HepG2 (cell line): ENCODE results near the gene PLPPR2. TPM values are rescaled to one million over a fixed set of nuclear protein-coding genes. Genes with fewer than 3 reads are reported as not detected.
A peak's percentile ranks its signal among the peaks of the same experiment; 100 is the strongest.

Source experiments
- ATAC-seq: fragments of 200-7000 bp; cut with Tn5 transposase; 3 replicates; pipeline ENCODE4 v1.9.1; 2020; ENCODE audit warnings: mild to moderate bottlenecking, moderate library complexity
- BruUV-seq: library from RNA; stranded (reverse); fragments of 400-500 nt; replicated peaks from 2 replicates; lab custom pipeline; 2021; lab: Mats Ljungman, UMichigan
- CTCF ChIA-PET: fragments of 300-600 bp; formaldehyde crosslinking; extraction: SDS; loops from one replicate; lab custom pipeline; 2021; ENCODE audit warnings: low total read pairs, inconsistent platforms, low intra/inter-chr PET ratio; lab: Yijun Ruan, JAX
- POLR2A ChIA-PET: fragments of 350-600 bp; sonication (Branson Sonifier 250); formaldehyde crosslinking; loops from one replicate; lab custom pipeline; 2020; ENCODE audit warnings: antibody characterized with exemption, inconsistent platforms; lab: Yijun Ruan, JAX
- DNase-seq: peaks from one replicate; pipeline ENCODE4 v3.0.0-alpha.2; 2015; ENCODE audit warnings: low spot score
- FAIRE-seq: peaks from 3 replicates; lab custom pipeline; 2011; peaks lifted over from hg19 to GRCh38; lab: Jason Lieb, UNC
- H2AFZ ChIP-seq: one replicate; pipeline ENCODE4 v1.6.1; 2011; ENCODE audit warnings: low read length, inconsistent platforms
- H3K27ac ChIP-seq: fragments of 300-600 bp; 3 replicates; pipeline ENCODE4 v1.8.0; 2011; ENCODE audit warnings: mixed run types, mild to moderate bottlenecking, mixed read lengths, low read length, inconsistent platforms; ENCODE audit not compliant: insufficient read depth; ENCODE audit errors: extremely low read length
- H3K27me3 ChIP-seq, 2 experiments: fragments of 200-600 bp in 1 of 2; 2 replicates in 1 of 2; 3 replicates in 1 of 2; pipeline versions ENCODE4 v1.6.0 to v1.8.0; 2011; ENCODE audit warnings: low read length in 2 of 2, mild to moderate bottlenecking in 2 of 2, moderate library complexity in 2 of 2, inconsistent platforms in 1 of 2; ENCODE audit not compliant: insufficient read depth in 2 of 2, control insufficient read depth in 1 of 2
- H3K36me3 ChIP-seq, 2 experiments: fragments of 200-600 bp in 1 of 2; replicated peaks in 1 of 2; 2 replicates in 1 of 2; 3 replicates in 1 of 2; pipeline versions ENCODE4 v1.5.1 to v1.8.0; 2011; ENCODE audit warnings: low read length in 2 of 2, inconsistent platforms in 1 of 2; ENCODE audit not compliant: insufficient read depth in 2 of 2, control insufficient read depth in 1 of 2
- H3K4me1 ChIP-seq: 2 replicates; pipeline ENCODE4 v1.5.1; 2012; ENCODE audit warnings: low read length, inconsistent platforms; ENCODE audit not compliant: insufficient read depth
- H3K4me2 ChIP-seq: 2 replicates; pipeline ENCODE4 v1.6.0; 2011; ENCODE audit warnings: low read depth, low read length, inconsistent platforms
- H3K4me3 ChIP-seq, 3 experiments: fragments of 200-600 bp in 1 of 3; sonication (generic), shearing (Covaris generic) in 1 of 3; replicated peaks in 1 of 3; 2 replicates each; pipeline ENCODE4 v1.5.1; 2011 to 2016; ENCODE audit warnings: low read length in 3 of 3, inconsistent platforms in 2 of 3, low read depth in 2 of 3, mild to moderate bottlenecking in 2 of 3, control low read depth in 1 of 3, mixed read lengths in 1 of 3; ENCODE audit not compliant: insufficient read depth in 1 of 3
- H3K79me2 ChIP-seq: one replicate; pipeline ENCODE4 v1.6.1; 2011; ENCODE audit warnings: low read length, inconsistent platforms; ENCODE audit not compliant: insufficient read depth
- H3K9ac ChIP-seq: 2 replicates; pipeline ENCODE4 v1.6.0; 2011; ENCODE audit warnings: mild to moderate bottlenecking, low read depth, low read length, inconsistent platforms; ENCODE audit not compliant: insufficient read depth
- H3K9me3 ChIP-seq: 2 replicates; pipeline ENCODE4 v1.5.1; 2012; ENCODE audit warnings: mild to moderate bottlenecking, low read length
- H4K20me1 ChIP-seq: 2 replicates; pipeline ENCODE4 v1.6.0; 2011; ENCODE audit warnings: inconsistent platforms, mild to moderate bottlenecking, low read length, moderate library complexity; ENCODE audit not compliant: insufficient read depth
- PAX8 ChIP-seq: sonication (generic); formaldehyde crosslinking; IDR thresholded peaks from 2 replicates; pipeline ENCODE4 v1.8.0; 2022; ENCODE audit warnings: mild to moderate bottlenecking, missing genetic modification reagents, borderline replicate concordance
- ZNF12 ChIP-seq: sonication (generic); formaldehyde crosslinking; IDR thresholded peaks from 2 replicates; pipeline ENCODE4 v1.5.0; 2020; ENCODE audit warnings: missing genetic modification reagents
- WGBS: methylation state at CpG from one replicate; pipeline ENCODE4 v1.1.6; 2017; ENCODE audit warnings: low lambda C conversion rate; 5-methylcytosine and 5-hydroxymethylcytosine counted together
- in situ Hi-C: cut with HindIII; loops from 2 replicates; pipeline ENCODE4 v1.10.0; 2017; ENCODE audit warnings: low pct_unique_long_range_greater_than_20kb; ENCODE audit not compliant: extremely low pct_ligation_motif_present
- intact Hi-C: fragments of 100-400 bp; cut with micrococcal nuclease; formaldehyde crosslinking; loops from one replicate; pipeline ENCODE4 v1.10.0; 2022; ENCODE audit not compliant: unreplicated experiment
- polyA plus RNA-seq, 8 experiments: library from polyadenylated mRNA; depleted of rRNA in 3 of 8; stranded (reverse) in 7 of 8; unstranded in 1 of 8; fragments of >200 nt; fragmentation: Illumina TruSeq in 4 of 8; extraction: Trizol in 4 of 8; gene quantifications; 2 replicates each; pipeline versions ENCODE4 v1.2.1 to v1.2.3, GENCODE V29; 2011 to 2016; ENCODE audit warnings: low read depth in 4 of 8, missing spikeins in 1 of 8, mixed read lengths in 1 of 8; ENCODE audit not compliant: insufficient read depth in 1 of 8
- total RNA-seq, 5 experiments: library from RNA; depleted of rRNA; stranded (reverse); fragments of >200 nt; fragmentation: Illumina TruSeq; extraction: Trizol; gene quantifications; 2 replicates each; pipeline ENCODE4 v1.2.3, GENCODE V29; 2016; ENCODE audit warnings: low read depth in 1 of 5
- TF ChIP-seq, protein P1 (sequence below): IDR thresholded peaks from 2 replicates; pipeline ENCODE4 v1.6.1; 2016; ENCODE audit warnings: mild to moderate bottlenecking, missing biosample characterization, missing genetic modification reagents
- TF ChIP-seq, protein P2 (sequence below): sonication (generic); formaldehyde crosslinking; conservative IDR thresholded peaks from 2 replicates; pipeline ENCODE4 v1.8.0; 2022; ENCODE audit warnings: low read depth, missing genetic modification reagents
- TF ChIP-seq, protein P3 (sequence below): IDR thresholded peaks from 2 replicates; pipeline ENCODE4 v1.6.1; 2012; ENCODE audit warnings: inconsistent platforms
- TF ChIP-seq, protein P4 (sequence below), 2 experiments: IDR thresholded peaks; 2 replicates each; pipeline ENCODE4 v1.6.1; 2011 to 2012; ENCODE audit warnings: low read length in 2 of 2, borderline replicate concordance in 1 of 2, low read depth in 1 of 2, mild to moderate bottlenecking in 1 of 2, moderate library complexity in 1 of 2
- TF ChIP-seq, protein P5 (sequence below): sonication (generic); formaldehyde crosslinking; IDR thresholded peaks from 2 replicates; pipeline ENCODE4 v1.4.0; 2020; ENCODE audit warnings: missing genetic modification reagents, borderline replicate concordance

Gene PLPPR2
- total and polyA plus RNA-seq, 2 of the 13 experiments (the other 11 are each of a cell fraction or from before 2014, with no cell fraction given): 1.5 to 2.1 TPM

DNA sequence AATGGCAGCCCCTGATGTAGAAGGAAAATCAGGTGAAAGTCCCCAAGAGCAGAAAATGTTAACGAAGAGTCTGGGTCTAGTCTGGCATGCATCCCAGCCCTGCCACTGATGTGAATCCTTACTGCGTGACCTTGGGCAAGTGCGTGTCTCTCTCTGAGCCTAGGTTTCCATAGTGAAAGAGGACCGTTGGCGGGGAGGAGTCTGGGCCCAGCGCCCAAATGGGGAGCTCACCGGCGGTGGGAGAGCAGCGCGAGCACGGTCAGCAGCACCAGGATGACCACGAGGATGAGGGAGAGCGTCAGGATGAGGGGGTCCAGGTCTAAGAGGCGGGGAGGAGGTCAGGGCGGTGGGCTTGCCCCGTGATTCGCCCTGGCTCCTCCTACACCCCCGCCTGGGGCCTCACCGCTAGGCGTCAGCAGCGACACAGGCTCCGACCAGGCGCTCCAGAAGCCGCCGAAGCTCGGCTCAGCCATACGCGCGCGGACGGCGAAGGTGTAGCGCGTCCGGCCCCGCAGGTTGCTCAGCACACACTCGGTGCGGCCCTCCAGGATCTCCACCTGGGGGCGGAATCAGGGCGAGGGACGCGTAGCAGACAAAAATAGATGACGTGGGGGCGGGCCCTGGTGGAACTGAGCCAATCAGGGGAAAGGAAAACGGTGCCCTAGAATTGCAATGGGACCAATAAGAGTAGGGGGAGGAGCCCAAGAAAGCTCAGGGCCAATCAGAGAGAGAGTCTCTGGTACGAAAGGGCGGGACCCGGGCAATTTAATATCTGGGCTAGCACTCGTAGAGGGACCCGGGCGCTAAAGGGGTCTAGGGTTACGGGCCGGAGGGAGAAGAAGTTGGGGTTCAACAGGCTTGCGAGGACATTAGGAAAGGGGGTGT lies 25.7 kb downstream of the PLPPR2 start (continued):
- TF ChIP-seq, protein P1, sequence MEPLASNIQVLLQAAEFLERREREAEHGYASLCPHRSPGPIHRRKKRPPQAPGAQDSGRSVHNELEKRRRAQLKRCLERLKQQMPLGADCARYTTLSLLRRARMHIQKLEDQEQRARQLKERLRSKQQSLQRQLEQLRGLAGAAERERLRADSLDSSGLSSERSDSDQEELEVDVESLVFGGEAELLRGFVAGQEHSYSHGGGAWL (CRISPR knock-in tag): peak; percentile 73; the same call in 1 of the 2 replicates
- 0 out of 2 replicates have a peak, but pooled peaks have one; percentile 47 for TF ChIP-seq ZNF12
- TF ChIP-seq, protein P2, sequence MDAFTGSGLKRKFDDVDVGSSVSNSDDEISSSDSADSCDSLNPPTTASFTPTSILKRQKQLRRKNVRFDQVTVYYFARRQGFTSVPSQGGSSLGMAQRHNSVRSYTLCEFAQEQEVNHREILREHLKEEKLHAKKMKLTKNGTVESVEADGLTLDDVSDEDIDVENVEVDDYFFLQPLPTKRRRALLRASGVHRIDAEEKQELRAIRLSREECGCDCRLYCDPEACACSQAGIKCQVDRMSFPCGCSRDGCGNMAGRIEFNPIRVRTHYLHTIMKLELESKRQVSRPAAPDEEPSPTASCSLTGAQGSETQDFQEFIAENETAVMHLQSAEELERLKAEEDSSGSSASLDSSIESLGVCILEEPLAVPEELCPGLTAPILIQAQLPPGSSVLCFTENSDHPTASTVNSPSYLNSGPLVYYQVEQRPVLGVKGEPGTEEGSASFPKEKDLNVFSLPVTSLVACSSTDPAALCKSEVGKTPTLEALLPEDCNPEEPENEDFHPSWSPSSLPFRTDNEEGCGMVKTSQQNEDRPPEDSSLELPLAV (CRISPR knock-in tag): no peak
- TF ChIP-seq, protein P3, sequence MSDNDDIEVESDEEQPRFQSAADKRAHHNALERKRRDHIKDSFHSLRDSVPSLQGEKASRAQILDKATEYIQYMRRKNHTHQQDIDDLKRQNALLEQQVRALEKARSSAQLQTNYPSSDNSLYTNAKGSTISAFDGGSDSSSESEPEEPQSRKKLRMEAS: peak; percentile 89
- TF ChIP-seq, all 625 proteins: peak for 245

DNA sequence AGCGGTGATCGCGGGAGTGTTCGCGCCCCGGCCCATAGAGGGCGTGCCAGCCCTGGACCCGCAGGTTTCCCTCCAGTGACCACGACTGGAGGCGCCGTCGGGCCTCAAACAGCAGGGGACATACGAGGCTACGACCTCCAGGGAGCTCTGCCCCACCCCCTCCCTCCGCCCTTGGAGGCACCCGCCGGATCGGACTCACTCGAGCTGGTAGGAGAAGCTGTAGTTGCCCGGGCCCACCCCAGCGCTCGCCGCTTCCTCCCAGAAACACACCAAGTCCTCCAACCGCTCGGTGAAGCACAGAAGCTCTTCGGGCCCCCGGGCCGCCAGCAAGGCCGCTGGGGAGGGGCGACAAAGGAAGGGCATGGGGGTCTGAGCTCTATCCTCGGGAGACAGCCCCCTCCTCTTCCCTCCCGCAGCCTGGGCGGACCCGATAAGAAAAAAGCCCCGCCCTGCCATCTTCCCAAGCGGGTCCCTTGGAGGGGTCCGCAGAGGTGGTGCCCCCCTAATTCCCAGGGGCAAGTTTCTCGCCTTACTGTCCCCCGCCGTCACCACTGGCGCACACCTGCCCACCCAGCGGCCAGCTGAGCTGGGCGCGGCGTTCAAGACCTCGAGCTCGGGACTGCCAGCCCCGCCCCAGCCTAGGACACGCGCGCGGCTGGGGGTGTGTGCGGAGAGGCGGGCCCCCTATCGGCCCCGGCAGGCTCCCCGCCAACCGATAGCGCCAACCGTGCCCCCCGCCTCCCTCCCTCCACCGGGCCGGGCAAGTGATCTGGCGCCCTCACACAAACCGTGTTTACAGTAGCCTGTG lies 27.9 kb downstream of the PLPPR2 start:
- WGBS: no CpG with 5 or more reads among the region's 65 CpGs
- TF ChIP-seq, protein P4, sequence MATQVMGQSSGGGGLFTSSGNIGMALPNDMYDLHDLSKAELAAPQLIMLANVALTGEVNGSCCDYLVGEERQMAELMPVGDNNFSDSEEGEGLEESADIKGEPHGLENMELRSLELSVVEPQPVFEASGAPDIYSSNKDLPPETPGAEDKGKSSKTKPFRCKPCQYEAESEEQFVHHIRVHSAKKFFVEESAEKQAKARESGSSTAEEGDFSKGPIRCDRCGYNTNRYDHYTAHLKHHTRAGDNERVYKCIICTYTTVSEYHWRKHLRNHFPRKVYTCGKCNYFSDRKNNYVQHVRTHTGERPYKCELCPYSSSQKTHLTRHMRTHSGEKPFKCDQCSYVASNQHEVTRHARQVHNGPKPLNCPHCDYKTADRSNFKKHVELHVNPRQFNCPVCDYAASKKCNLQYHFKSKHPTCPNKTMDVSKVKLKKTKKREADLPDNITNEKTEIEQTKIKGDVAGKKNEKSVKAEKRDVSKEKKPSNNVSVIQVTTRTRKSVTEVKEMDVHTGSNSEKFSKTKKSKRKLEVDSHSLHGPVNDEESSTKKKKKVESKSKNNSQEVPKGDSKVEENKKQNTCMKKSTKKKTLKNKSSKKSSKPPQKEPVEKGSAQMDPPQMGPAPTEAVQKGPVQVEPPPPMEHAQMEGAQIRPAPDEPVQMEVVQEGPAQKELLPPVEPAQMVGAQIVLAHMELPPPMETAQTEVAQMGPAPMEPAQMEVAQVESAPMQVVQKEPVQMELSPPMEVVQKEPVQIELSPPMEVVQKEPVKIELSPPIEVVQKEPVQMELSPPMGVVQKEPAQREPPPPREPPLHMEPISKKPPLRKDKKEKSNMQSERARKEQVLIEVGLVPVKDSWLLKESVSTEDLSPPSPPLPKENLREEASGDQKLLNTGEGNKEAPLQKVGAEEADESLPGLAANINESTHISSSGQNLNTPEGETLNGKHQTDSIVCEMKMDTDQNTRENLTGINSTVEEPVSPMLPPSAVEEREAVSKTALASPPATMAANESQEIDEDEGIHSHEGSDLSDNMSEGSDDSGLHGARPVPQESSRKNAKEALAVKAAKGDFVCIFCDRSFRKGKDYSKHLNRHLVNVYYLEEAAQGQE (IDR thresholded peaks at IDR 0.05; ENCODE audit: borderline replicate concordance in 1 of 2, low read depth in 1 of 2, low read length in 2 of 2): no peak
- no peak for TF ChIP-seq PAX8 (CRISPR knock-in tag)
- TF ChIP-seq, protein P5, sequence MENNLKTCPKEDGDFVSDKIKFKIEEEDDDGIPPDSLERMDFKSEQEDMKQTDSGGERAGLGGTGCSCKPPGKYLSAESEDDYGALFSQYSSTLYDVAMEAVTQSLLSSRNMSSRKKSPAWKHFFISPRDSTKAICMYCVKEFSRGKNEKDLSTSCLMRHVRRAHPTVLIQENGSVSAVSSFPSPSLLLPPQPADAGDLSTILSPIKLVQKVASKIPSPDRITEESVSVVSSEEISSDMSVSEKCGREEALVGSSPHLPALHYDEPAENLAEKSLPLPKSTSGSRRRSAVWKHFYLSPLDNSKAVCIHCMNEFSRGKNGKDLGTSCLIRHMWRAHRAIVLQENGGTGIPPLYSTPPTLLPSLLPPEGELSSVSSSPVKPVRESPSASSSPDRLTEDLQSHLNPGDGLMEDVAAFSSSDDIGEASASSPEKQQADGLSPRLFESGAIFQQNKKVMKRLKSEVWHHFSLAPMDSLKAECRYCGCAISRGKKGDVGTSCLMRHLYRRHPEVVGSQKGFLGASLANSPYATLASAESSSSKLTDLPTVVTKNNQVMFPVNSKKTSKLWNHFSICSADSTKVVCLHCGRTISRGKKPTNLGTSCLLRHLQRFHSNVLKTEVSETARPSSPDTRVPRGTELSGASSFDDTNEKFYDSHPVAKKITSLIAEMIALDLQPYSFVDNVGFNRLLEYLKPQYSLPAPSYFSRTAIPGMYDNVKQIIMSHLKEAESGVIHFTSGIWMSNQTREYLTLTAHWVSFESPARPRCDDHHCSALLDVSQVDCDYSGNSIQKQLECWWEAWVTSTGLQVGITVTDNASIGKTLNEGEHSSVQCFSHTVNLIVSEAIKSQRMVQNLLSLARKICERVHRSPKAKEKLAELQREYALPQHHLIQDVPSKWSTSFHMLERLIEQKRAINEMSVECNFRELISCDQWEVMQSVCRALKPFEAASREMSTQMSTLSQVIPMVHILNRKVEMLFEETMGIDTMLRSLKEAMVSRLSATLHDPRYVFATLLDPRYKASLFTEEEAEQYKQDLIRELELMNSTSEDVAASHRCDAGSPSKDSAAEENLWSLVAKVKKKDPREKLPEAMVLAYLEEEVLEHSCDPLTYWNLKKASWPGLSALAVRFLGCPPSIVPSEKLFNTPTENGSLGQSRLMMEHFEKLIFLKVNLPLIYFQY (CRISPR knock-in tag): no peak

More for the DNA sequence above, 27.9 kb downstream of the PLPPR2 start:
- H3K9ac ChIP-seq: peak overlapping the region; percentile 34; the same call in 1 of the 2 replicates
- no peaks in the 10 kb centered on the region for H3K9me3 ChIP-seq
- no peaks in the 10 kb centered on the region for H3K27me3 ChIP-seq
- no peaks in the 10 kb centered on the region for H3K79me2 ChIP-seq
- H3K4me1 ChIP-seq: peaks cover 49% of the 10 kb centered on the region
- DNase-seq (peak; percentile 70), ATAC-seq (peak; percentile 37), FAIRE-seq (peak; percentile 26)
- H2AFZ ChIP-seq: no peak overlapping the region
- CTCF ChIA-PET: interaction anchor here (1.0 to 2.4 kb wide), 4 partner anchors 53 to 63 kb away, joined by 3 to 9 read pairs (median 4); partner anchors contain the start of genes ODAD3 and PRKCSH
- peak overlapping the region; percentile 91 for H3K4me2 ChIP-seq
- H3K4me3 ChIP-seq: peak overlapping the region; percentile 51 to 77 (median 65)
- intact Hi-C loops (loop anchor here (5.0 kb wide), 1 partner anchor 39 kb away; no protein-coding TSS in a partner anchor), in situ Hi-C loops (loop anchor here (5.0 kb wide), 2 partner anchors 39 to 99 kb away; partner anchors contain the start of gene ELAVL3)
- POLR2A ChIA-PET: interaction anchor here (1.0 to 2.6 kb wide), 8 partner anchors 8 to 215 kb away, joined by 3 to 51 read pairs (median 5); partner anchors contain the start of genes CCDC159, ODAD3, PRKCSH and RGL3
- no peaks in the 10 kb centered on the region for H4K20me1 ChIP-seq
- no peaks in the 10 kb centered on the region for H3K36me3 ChIP-seq
- BruUV-seq: no TSS peak
- H3K27ac ChIP-seq: peak overlapping the region; percentile 46
